Endothelial cell of umbilical vein (primary cell): ENCODE results near the gene SYTL3. TPM values are rescaled to one million over a fixed set of nuclear protein-coding genes. Genes with fewer than 3 reads are reported as not detected.

Experiments
- BruUV-seq: library from RNA; stranded (reverse); fragments of 400-500 nt; replicated peaks from 2 replicates; lab custom pipeline; 2021; lab: Mats Ljungman, UMichigan
- CTCF ChIA-PET: fragments of 300-600, 350-600 bp; sonication (Branson Sonifier 250); formaldehyde crosslinking; loops from one replicate; lab custom pipeline; 2021; ENCODE audit warnings: antibody characterized with exemption, inconsistent platforms; lab: Charles Lee
- POLR2A ChIA-PET: fragments of 300-600, 350-600 bp; sonication (Branson Sonifier 250); formaldehyde crosslinking; loops from one replicate; lab custom pipeline; 2021; ENCODE audit warnings: antibody characterized with exemption, inconsistent platforms; lab: Charles Lee
- DNase-seq: peaks from one replicate; pipeline ENCODE4 v3.0.0-alpha.2; 2011; ENCODE audit warnings: low read depth, low spot score
- FAIRE-seq: peaks from 2 replicates; lab custom pipeline; 2011; peaks lifted over from hg19 to GRCh38; lab: Jason Lieb, UNC
- H2AFZ ChIP-seq: 2 replicates; pipeline ENCODE4 v1.6.0; 2012; ENCODE audit warnings: low read depth, low read length, control low read depth, inconsistent platforms
- H3K27ac ChIP-seq: 2 replicates; pipeline ENCODE4 v1.5.1; 2011; ENCODE audit warnings: low read depth, mild to moderate bottlenecking, control low read depth, low read length, moderate library complexity; ENCODE audit not compliant: insufficient read depth
- H3K27me3 ChIP-seq, 2 experiments: 2 replicates each; pipeline versions ENCODE4 v1.6.0 to v1.6.1; 2011; ENCODE audit warnings: low read length in 2 of 2, mixed read lengths in 1 of 2; ENCODE audit not compliant: control insufficient read depth in 2 of 2, insufficient read depth in 2 of 2
- H3K36me3 ChIP-seq, 2 experiments: 2 replicates in 1 of 2; 3 replicates in 1 of 2; pipeline ENCODE4 v1.5.1; 2011; ENCODE audit warnings: low read length in 2 of 2, mild to moderate bottlenecking in 1 of 2, moderate library complexity in 1 of 2; ENCODE audit not compliant: control insufficient read depth in 2 of 2, insufficient read depth in 2 of 2; ENCODE audit errors: extremely low read depth in 1 of 2
- H3K4me1 ChIP-seq: 3 replicates; pipeline ENCODE4 v1.5.1; 2011; ENCODE audit warnings: mild to moderate bottlenecking, low read length; ENCODE audit not compliant: control insufficient read depth, insufficient read depth; ENCODE audit errors: extremely low read depth
- H3K4me2 ChIP-seq: 2 replicates; pipeline ENCODE4 v1.6.1; 2011; ENCODE audit warnings: low read length, control low read depth, mixed read lengths; ENCODE audit not compliant: insufficient read depth
- H3K4me3 ChIP-seq, 3 experiments: fragments of 200-600 bp in 1 of 3; sonication (generic), shearing (Covaris generic) in 1 of 3; replicated peaks in 1 of 3; 2 replicates each; pipeline ENCODE4 v1.5.1; 2011 to 2016; ENCODE audit warnings: control low read depth in 3 of 3, low read length in 3 of 3, mild to moderate bottlenecking in 2 of 3, inconsistent platforms in 1 of 3, low read depth in 1 of 3, moderate library complexity in 1 of 3; ENCODE audit not compliant: insufficient read depth in 1 of 3
- H3K79me2 ChIP-seq: 2 replicates; pipeline ENCODE4 v1.6.0; 2012; ENCODE audit warnings: low read length, inconsistent platforms; ENCODE audit not compliant: control insufficient read depth, insufficient read depth
- H3K9ac ChIP-seq: replicated peaks from 2 replicates; pipeline ENCODE3; 2011; ENCODE audit warnings: low read length, control low read depth; ENCODE audit not compliant: insufficient read depth; ENCODE audit errors: extremely low read depth
- H3K9me1 ChIP-seq: replicated peaks from 3 replicates; pipeline ENCODE4 v1.6.0; 2011; ENCODE audit warnings: mild to moderate bottlenecking, low read length; ENCODE audit not compliant: control insufficient read depth, insufficient read depth; ENCODE audit errors: extremely low read depth
- H3K9me3 ChIP-seq: replicated peaks from 2 replicates; pipeline ENCODE4 v1.5.1; 2012; ENCODE audit warnings: low read length, inconsistent platforms; ENCODE audit not compliant: control insufficient read depth, insufficient read depth
- H4K20me1 ChIP-seq: replicated peaks from 2 replicates; pipeline ENCODE3; 2011; ENCODE audit warnings: mild to moderate bottlenecking, low read length; ENCODE audit not compliant: control insufficient read depth, insufficient read depth; ENCODE audit errors: extremely low read depth
- CTCF ChIP-seq, 2 donors: IDR thresholded peaks; 1 replicate in 1 of 2; 2 replicates in 1 of 2; pipeline ENCODE4 v1.5.1; 2011; ENCODE audit warnings: low read length in 2 of 2, mild to moderate bottlenecking in 2 of 2, moderate library complexity in 2 of 2, control low read depth in 1 of 2, inconsistent platforms in 1 of 2, low read depth in 1 of 2; ENCODE audit not compliant: insufficient read depth in 1 of 2; ENCODE audit errors: extremely low read depth in 1 of 2
- EZH2 ChIP-seq: IDR thresholded peaks from 2 replicates; pipeline ENCODE4 v1.6.1; 2012; ENCODE audit warnings: borderline replicate concordance, low read depth, mild to moderate bottlenecking, moderate library complexity, low read length, inconsistent platforms; ENCODE audit not compliant: severe bottlenecking
- FOS ChIP-seq: IDR thresholded peaks from 2 replicates; pipeline ENCODE4 v1.6.1; 2011; ENCODE audit warnings: mild to moderate bottlenecking, low read length, moderate library complexity, borderline replicate concordance; ENCODE audit not compliant: insufficient read depth
- GATA2 ChIP-seq: IDR thresholded peaks from 2 replicates; pipeline ENCODE4 v1.7.0; 2011; ENCODE audit warnings: low read depth, mild to moderate bottlenecking, moderate library complexity, mixed read lengths, low read length; ENCODE audit not compliant: insufficient read length, insufficient read depth
- JUN ChIP-seq: IDR thresholded peaks from 2 replicates; pipeline ENCODE4 v1.6.1; 2011; ENCODE audit warnings: borderline replicate concordance, low read depth; ENCODE audit not compliant: insufficient read length, insufficient read depth
- MAX ChIP-seq: IDR thresholded peaks from 2 replicates; pipeline ENCODE4 v1.6.1; 2011; ENCODE audit not compliant: insufficient read depth, insufficient read length
- MYC ChIP-seq: IDR thresholded peaks from one replicate; pipeline ENCODE4 v1.6.1; 2011; ENCODE audit warnings: mild to moderate bottlenecking, low read depth, low read length
- POLR2A ChIP-seq: IDR thresholded peaks from 2 replicates; pipeline ENCODE4 v1.6.1; 2012; ENCODE audit warnings: low read depth, mild to moderate bottlenecking, control low read depth, low read length
- POLR2AphosphoS5 ChIP-seq: IDR thresholded peaks from 2 replicates; pipeline ENCODE4 v1.6.1; 2012; ENCODE audit warnings: low read depth, mild to moderate bottlenecking, control low read depth, low read length, moderate library complexity; ENCODE audit not compliant: insufficient read depth
- dilution Hi-C: fragments of 300-500 bp; cut with MboI; formaldehyde crosslinking; loops from one replicate; pipeline ENCODE4 v1.15.0; 2019; ENCODE audit warnings: low sequenced_read_pairs; ENCODE audit not compliant: extremely low pct_ligation_motif_present
- intact Hi-C: fragments of 100-400 bp; cut with micrococcal nuclease; formaldehyde crosslinking; loops from one replicate; pipeline ENCODE4 v1.10.0; 2022
- polyA plus RNA-seq, 4 experiments: library from polyadenylated mRNA; depleted of rRNA in 3 of 4; stranded (reverse) in 3 of 4; unstranded in 1 of 4; fragments of >200 nt; gene quantifications; 2 replicates each; pipeline versions ENCODE4 v1.2.1 to v1.2.3, GENCODE V29; 2011 to 2012; ENCODE audit warnings: missing spikeins in 1 of 4
- total RNA-seq: library from RNA; stranded (reverse); gene quantifications from 2 replicates; pipeline ENCODE4 v1.2.3, GENCODE V29; 2021

SYTL3 gene
- total and polyA plus RNA-seq, 2 donors (not counting 3 experiments of a cell fraction or from before 2014, with no cell fraction given), result 0.59 to 0.77 TPM

DNA sequence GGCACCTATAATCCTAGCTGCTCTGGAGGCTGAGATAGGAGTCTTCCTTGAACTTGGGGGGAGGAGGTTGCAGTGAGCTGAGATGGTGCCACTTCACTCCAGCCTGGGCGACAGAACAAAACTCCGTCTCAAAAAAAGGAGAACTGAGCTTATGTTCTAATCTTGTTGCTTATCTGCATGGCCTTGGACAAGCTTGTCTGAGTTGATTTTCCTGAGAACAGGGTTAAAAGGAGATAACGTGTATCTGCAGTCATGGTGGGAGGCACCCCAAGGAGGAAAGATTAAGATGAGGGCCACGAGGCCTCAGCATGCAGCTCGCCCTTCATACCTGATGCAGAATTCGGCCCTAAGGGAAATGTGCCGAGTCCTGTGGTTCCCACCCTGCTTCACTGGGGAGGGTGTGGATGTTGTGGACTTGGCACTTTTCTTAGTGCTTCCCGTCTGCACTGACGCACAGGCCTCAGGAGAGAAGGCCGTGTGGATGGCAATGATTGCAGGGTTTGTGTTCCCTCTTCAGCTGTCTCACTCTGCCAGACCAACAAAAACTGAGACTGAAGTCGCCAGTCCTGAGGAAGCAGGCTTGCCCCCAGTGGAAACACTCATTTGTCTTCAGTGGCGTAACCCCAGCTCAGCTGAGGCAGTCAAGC lies 113.1 kb downstream of the SYTL3 start:
- DNase-seq, result no peak
- no peaks in the 10 kb centered on the region for H4K20me1 ChIP-seq
- peaks cover 6 to 17% of the 10 kb centered on the region in 2 experiments for H3K36me3 ChIP-seq
- CTCF ChIA-PET, result interaction anchor here (1.0 to 1.6 kb wide), 2 partner anchors 44 to 210 kb away, joined by 3 to 5 read pairs; no protein-coding TSS in a partner anchor
- POLR2A ChIA-PET, result no interaction called here
- H3K4me2 ChIP-seq, result no peak overlapping the region
- no peaks in the 10 kb centered on the region for H3K9me1 ChIP-seq
- no peak overlapping the region for H3K4me3 ChIP-seq
- no peaks in the 10 kb centered on the region for H3K27me3 ChIP-seq
- H2AFZ ChIP-seq, result no peak overlapping the region
- intact Hi-C loops, result no loop called here
- no peaks in the 10 kb centered on the region for H3K9me3 ChIP-seq
- no peaks in the 10 kb centered on the region for H3K79me2 ChIP-seq
- no peak overlapping the region for H3K9ac ChIP-seq
- no peaks in the 10 kb centered on the region for H3K4me1 ChIP-seq
- FAIRE-seq, result no peak
- dilution Hi-C loops, result no loop called here
- BruUV-seq, result no TSS peak
- no peak overlapping the region for H3K27ac ChIP-seq
- TF ChIP-seq POLR2A (no peak), JUN (no peak), MAX (no peak), MYC (no peak), GATA2 (no peak), FOS (no peak), EZH2 (no peak), CTCF (IDR thresholded peaks at IDR 0.05; ENCODE audit: extremely low read depth in 1 of 2, insufficient read depth in 1 of 2, low read depth in 1 of 2, low read length in 2 of 2) (no peak), POLR2AphosphoS5 (no peak)
